Subcutaneous adipose tissue (tissue), 4 donors: Measurements from ENCODE around the gene PDE8B. TPM values are rescaled to one million over a fixed set of nuclear protein-coding genes. Genes with fewer than 3 reads are reported as not detected.

Source experiments
- total RNA-seq, 4 donors: library from RNA; depleted of rRNA; stranded (reverse); fragments of >200 nt; gene quantifications; one replicate each; pipeline ENCODE4 v1.1.0, GENCODE V29; 2016
- TF ChIP-seq, protein P1 (sequence below): fragments of 450-650 bp; IDR thresholded peaks from one replicate; pipeline ENCODE4 v1.5.1; 2016; ENCODE audit warnings: low read depth, mild to moderate bottlenecking, control low read depth, antibody characterized with exemption, moderate library complexity

PDE8B gene
- total RNA-seq, 4 donors from 2014 or later = 17.2 to 106 (median 61.0) TPM

DNA sequence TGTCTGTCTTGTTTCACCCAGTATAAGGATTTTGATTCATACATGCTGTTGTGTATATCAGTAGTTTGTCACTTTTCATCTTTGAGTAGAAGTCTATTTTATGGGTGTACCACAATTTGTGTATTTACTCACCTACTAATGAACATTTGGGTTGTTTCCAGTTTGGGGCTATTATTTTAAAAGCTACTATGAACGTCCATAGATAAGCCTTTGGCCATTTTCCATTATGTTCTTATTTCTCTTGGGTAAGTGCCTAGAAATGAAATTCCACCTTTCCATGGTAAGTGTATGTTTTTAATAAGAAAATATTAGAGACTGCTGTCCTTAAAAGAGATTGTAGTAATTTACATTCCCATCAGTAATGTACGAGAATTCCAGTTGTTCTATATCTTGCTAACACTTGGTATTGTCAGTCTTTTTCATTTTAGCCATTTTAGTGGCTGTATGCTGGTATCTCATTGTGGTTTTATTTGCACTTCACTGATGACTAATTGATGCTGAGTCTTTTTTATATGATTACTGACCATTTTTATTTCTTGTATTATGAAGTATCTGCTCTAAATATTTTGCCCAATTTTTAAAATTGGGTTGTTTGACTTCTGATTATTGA, 17.9 kb upstream of the PDE8B start:
- TF ChIP-seq, protein P1, sequence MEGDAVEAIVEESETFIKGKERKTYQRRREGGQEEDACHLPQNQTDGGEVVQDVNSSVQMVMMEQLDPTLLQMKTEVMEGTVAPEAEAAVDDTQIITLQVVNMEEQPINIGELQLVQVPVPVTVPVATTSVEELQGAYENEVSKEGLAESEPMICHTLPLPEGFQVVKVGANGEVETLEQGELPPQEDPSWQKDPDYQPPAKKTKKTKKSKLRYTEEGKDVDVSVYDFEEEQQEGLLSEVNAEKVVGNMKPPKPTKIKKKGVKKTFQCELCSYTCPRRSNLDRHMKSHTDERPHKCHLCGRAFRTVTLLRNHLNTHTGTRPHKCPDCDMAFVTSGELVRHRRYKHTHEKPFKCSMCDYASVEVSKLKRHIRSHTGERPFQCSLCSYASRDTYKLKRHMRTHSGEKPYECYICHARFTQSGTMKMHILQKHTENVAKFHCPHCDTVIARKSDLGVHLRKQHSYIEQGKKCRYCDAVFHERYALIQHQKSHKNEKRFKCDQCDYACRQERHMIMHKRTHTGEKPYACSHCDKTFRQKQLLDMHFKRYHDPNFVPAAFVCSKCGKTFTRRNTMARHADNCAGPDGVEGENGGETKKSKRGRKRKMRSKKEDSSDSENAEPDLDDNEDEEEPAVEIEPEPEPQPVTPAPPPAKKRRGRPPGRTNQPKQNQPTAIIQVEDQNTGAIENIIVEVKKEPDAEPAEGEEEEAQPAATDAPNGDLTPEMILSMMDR = no peak

- TF ChIP-seq, protein P1 = no peak
These were observed 15.7 kb upstream of the PDE8B start for GRCh38 chr5:77194762-77195161.

DNA sequence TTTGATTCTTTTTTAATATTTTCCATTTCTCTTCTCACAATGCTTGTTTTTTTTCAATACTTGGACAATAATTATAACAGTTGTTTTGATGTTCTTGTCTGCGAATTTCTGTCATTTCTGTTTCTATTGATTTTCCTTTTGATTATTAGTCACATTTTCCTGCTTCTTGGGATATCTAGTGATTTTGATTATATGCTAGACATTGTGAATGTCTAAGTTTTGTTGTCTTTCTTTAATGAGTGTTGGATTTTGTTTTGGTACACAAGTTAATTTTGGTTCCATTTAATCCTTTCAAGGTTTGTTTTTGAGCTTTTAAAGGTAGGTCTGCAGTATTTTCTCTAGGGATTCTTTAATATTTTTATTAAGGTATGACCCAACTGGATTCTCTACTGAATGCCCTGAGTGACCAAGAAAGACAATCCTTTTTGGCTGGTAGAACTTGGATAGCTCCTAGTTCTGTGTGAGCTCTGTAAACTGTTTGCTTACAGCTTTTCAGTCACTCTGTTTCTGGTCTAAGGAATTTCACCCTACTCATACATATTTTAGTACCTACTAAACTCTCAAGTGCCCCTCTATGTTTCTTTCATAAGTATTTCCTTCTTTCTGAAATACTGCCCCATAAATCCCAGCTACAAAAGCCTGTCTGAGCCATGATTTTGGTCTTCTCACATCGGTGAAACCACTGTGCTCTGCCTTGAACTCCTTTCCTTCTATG, 12.5 kb upstream of the PDE8B start:
- TF ChIP-seq, protein P1 = no peak

DNA sequence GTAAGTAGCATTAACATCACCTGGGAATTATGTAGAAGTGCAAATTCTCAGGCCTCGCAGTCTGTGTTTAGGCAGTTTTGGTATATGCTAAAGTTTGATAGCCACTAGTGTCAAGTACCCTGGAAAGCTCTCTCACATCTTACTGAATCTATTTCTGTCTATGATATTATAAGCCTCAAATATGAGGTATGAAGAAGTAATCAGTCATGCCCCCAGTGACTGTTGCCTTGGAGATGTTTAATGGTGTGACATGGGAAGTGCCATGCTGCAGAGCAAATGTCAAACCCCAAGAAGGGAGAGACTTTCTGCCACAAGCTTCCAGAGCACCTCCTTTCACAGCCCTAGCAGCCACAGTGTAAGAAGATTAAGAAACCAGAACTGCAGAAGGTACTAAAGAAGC, 9.8 kb upstream of the PDE8B start:
- TF ChIP-seq, protein P1 = no peak

- TF ChIP-seq, protein P1 = no peak
These were observed 8.3 kb upstream of the PDE8B start for GRCh38 chr5:77202145-77202544.

DNA sequence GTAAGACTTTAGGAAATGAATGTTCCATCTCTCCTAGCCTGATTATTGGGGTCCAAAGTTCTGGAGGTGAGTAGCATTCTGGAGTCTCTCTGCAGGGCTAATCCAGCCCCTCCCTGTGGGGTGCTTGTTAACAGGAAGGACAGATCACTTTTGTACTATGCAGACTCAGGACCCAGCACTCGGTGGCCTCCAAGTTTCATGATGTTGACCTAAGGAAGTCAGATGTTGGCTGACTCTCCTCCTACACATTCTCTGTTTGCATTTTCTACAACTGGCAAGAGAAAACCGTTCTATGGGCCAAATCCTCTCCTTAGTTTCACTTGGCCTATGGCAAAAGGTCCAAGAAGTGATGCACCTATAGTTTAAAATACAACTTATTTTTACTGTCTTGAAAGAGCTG, 5.5 kb upstream of the PDE8B start:
- TF ChIP-seq, protein P1 = no peak

DNA sequence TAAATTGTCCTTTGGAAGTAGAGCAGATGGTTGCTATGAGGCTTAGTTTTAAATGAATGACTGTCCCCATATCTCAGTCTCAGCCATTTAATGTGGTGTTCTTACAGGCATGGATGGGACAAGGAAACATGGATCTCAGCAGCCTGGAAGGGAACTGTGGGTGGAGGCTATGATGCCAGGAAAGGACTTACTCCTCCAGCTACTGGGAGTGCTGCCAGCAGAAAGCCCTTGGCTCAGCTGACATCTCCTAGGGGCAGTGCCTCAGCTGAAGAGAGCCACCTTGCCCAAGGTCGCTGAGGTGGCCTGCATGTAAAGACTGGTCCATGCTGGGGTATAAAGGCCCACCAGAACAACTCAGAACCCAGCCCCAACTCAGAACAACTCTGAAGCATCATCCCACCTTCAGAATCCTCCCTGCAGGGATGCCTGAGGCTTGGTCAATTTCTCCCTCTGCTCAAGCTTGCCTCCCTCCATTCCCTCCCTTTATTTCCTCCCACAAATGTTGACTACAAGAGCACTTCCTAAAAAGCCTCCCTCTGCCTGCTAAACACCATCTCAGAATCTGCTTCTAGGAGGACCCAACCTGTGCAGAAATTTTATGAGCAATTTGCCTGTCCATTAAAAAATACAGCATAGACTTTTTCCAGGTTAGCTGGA, 1.8 kb upstream of the PDE8B start:
- TF ChIP-seq, protein P1 = no peak
